Stimulated activated CD8-positive, alpha-beta memory T cell treated with anti-CD3 and anti-CD28 coated beads, Interleukin-4, amount 100 ng/mL, for 1 hour (primary cell): ENCODE results near the gene RIF1.

Experiments
- DNase-seq, 2 donors: peaks; one replicate each; pipeline ENCODE4 v3.0.0-alpha.2; 2020; ENCODE audit warnings: low read depth in 2 of 2, low spot score in 1 of 2

RIF1 gene

GRCh38 chr2:151520976-151521375, 111.3 kb downstream of the RIF1 start:
- DNase-seq = no peak

GRCh38 chr2:151522556-151522955, 112.9 kb downstream of the RIF1 start:
- no peak for DNase-seq

GRCh38 chr2:151523850-151524249, 114.1 kb downstream of the RIF1 start:
- DNase-seq = no peak

DNA sequence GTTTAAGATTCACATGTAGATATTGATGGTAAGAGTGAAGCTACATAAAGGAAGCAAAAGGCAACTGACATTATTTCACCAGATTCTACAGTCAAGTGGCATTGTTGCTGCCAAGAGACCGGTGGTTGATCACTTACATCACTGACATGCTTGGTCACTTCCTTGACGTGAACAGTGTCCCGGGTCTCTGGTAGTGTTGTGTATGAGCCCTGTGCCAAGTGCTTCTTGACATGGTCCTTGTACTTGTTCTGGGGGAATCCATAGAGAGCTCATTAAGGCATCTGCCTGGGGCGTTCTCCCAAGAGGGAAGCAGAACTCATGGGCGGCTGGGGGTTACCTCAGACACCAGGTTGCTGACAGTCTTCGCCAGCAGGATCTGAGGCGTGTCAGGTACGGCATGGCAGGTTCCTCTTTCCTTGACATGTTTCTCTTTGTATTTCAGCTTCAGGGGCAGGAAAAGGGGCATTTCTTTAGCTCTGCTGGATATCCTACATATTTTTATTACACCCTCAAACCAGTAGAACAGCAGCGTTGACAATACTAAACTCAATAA, 116.2 kb downstream of the RIF1 start:
- DNase-seq = no peak

DNA sequence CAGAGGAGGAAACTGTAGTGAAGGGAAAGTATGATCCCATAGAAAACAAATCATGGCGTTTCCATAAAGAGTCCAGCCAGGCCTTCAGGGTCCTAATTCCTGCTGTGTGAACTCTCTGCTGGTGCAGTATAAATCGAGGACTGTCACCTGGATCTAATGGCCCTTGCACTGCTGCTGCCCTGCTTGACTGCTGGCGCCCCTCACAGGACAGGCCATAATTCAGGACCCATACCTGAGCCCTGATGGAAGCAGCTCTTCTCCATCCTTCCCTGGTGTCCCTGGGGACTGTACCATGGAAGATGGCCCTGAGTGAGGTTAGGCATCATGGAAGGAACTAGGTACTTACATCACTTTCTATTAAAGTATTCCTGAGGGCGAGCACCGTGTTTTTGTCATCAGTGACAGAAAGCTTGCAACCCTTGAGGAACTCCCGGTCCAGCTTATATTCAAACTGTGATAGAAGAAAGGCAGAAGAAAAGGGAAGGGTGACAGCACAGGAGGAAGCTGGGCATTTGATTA, 116.9 kb downstream of the RIF1 start:
- no peak for DNase-seq
